WTC11 (cell line): ENCODE data around the gene MRC2. TPM values are rescaled to one million over a fixed set of nuclear protein-coding genes. Genes with fewer than 3 reads are reported as not detected.

Experiments used
- ATAC-seq: fragments of 200-7000 bp; cut with Tn5 transposase; 2 replicates; pipeline ENCODE4 v1.10.0; 2021; ENCODE audit warnings: mild to moderate bottlenecking, moderate library complexity
- CTCF ChIA-PET: fragments of 300-600 bp; sonication (Branson Sonifier 250); formaldehyde crosslinking; loops from one replicate; lab custom pipeline; 2021; ENCODE audit warnings: antibody characterized with exemption; lab: Charles Lee
- POLR2A ChIA-PET: fragments of 350-600 bp; sonication (Branson Sonifier 250); formaldehyde crosslinking; loops from one replicate; lab custom pipeline; 2021; ENCODE audit warnings: antibody characterized with exemption; lab: Charles Lee
- DNase-seq: peaks from one replicate; pipeline ENCODE4 v3.0.0; 2021; ENCODE audit warnings: low spot score
- H3K27ac Mint-ChIP-seq: 2 replicates; pipeline ENCODE4 v1.8.0; 2021; ENCODE audit warnings: mixed read lengths
- H3K27me3 Mint-ChIP-seq: 2 replicates; pipeline ENCODE4 v1.8.0; 2021; ENCODE audit warnings: low read depth, mild to moderate bottlenecking, moderate library complexity, mixed read lengths
- H3K36me3 Mint-ChIP-seq: 2 replicates; pipeline ENCODE4 v1.8.0; 2021; ENCODE audit warnings: mixed read lengths
- H3K4me1 Mint-ChIP-seq: 2 replicates; pipeline ENCODE4 v1.8.0; 2022; ENCODE audit warnings: mixed read lengths
- H3K4me3 Mint-ChIP-seq: 2 replicates; pipeline ENCODE4 v1.8.0; 2021; ENCODE audit warnings: mild to moderate bottlenecking, moderate library complexity, mixed read lengths
- H3K9me3 Mint-ChIP-seq: 2 replicates; pipeline ENCODE4 v1.8.0; 2021; ENCODE audit warnings: mixed read lengths
- CREB1 ChIP-seq: sonication (generic); formaldehyde crosslinking; IDR thresholded peaks from 2 replicates; pipeline ENCODE4 v1.8.0; 2023; ENCODE audit warnings: mild to moderate bottlenecking, missing genetic modification reagents
- CTCF ChIP-seq: fragments of 200-600 bp; IDR thresholded peaks from 2 replicates; pipeline ENCODE4 v1.8.0; 2022; ENCODE audit warnings: antibody characterized with exemption
- FOXK1 ChIP-seq: sonication (generic); formaldehyde crosslinking; IDR thresholded peaks from 2 replicates; pipeline ENCODE4 v1.8.0; 2022; ENCODE audit warnings: mild to moderate bottlenecking, moderate library complexity, missing genetic modification reagents
- FOXP1 ChIP-seq: sonication (generic); formaldehyde crosslinking; IDR thresholded peaks from 2 replicates; pipeline ENCODE4 v1.8.0; 2022; ENCODE audit warnings: missing genetic modification reagents, mild to moderate bottlenecking, moderate library complexity, borderline replicate concordance
- NFATC4 ChIP-seq: fragments of 250-450 bp; sonication (Bioruptor Pico); IDR thresholded peaks from 2 replicates; pipeline ENCODE4 v1.9.0; 2021; ENCODE audit warnings: mild to moderate bottlenecking
- NFYB ChIP-seq: sonication (generic); formaldehyde crosslinking; conservative IDR thresholded peaks from 2 replicates; pipeline ENCODE4 v1.8.0; 2022; ENCODE audit warnings: low read depth, missing genetic modification reagents
- NR2C2 ChIP-seq: sonication (generic); formaldehyde crosslinking; IDR thresholded peaks from 2 replicates; pipeline ENCODE4 v1.8.0; 2022; ENCODE audit warnings: mild to moderate bottlenecking, missing genetic modification reagents
- OVOL2 ChIP-seq: fragments of 250-450 bp; sonication (Bioruptor Pico); IDR thresholded peaks from 2 replicates; pipeline ENCODE4 v1.9.0; 2021; ENCODE audit warnings: mild to moderate bottlenecking, borderline replicate concordance
- PRRX2 ChIP-seq: fragments of 250-450 bp; sonication (Bioruptor Pico); IDR thresholded peaks from 2 replicates; pipeline ENCODE4 v1.8.0; 2021; ENCODE audit warnings: mild to moderate bottlenecking
- RORB ChIP-seq: fragments of 250-450 bp; sonication (Bioruptor Pico); IDR thresholded peaks from 2 replicates; pipeline ENCODE4 v1.9.0; 2021; ENCODE audit warnings: mild to moderate bottlenecking
- SMAD3 ChIP-seq: sonication (generic); formaldehyde crosslinking; IDR thresholded peaks from 2 replicates; pipeline ENCODE4 v1.8.0; 2022; ENCODE audit warnings: missing genetic modification reagents, mild to moderate bottlenecking, borderline replicate concordance
- SOX15 ChIP-seq: fragments of 250-450 bp; sonication (Bioruptor Pico); IDR thresholded peaks from 2 replicates; pipeline ENCODE4 v1.9.0; 2021; ENCODE audit warnings: mild to moderate bottlenecking
- TCF7 ChIP-seq: sonication (generic); formaldehyde crosslinking; IDR thresholded peaks from 2 replicates; pipeline ENCODE4 v1.8.0; 2022; ENCODE audit warnings: mild to moderate bottlenecking, low read depth, missing genetic modification reagents, moderate library complexity
- TEAD1 ChIP-seq: sonication (generic); formaldehyde crosslinking; IDR thresholded peaks from 2 replicates; pipeline ENCODE4 v1.8.0; 2022; ENCODE audit warnings: mild to moderate bottlenecking, missing genetic modification reagents
- TEAD4 ChIP-seq: sonication (generic); formaldehyde crosslinking; IDR thresholded peaks from 2 replicates; pipeline ENCODE4 v1.8.0; 2022; ENCODE audit warnings: mild to moderate bottlenecking, missing genetic modification reagents
- ZMAT4 ChIP-seq: fragments of 250-450 bp; sonication (Bioruptor Pico); IDR thresholded peaks from 2 replicates; pipeline ENCODE4 v1.9.0; 2021; ENCODE audit warnings: mild to moderate bottlenecking
- ZNF219 ChIP-seq: sonication (generic); formaldehyde crosslinking; IDR thresholded peaks from 2 replicates; pipeline ENCODE4 v1.8.0; 2023; ENCODE audit warnings: missing genetic modification reagents, mild to moderate bottlenecking, borderline replicate concordance
- total RNA-seq: library from RNA; stranded (reverse); gene quantifications from 3 replicates; pipeline ENCODE4 v1.2.3, GENCODE V29; 2021
- TF ChIP-seq, protein P1 (sequence below): fragments of 250-450 bp; sonication (Bioruptor Pico); IDR thresholded peaks from 2 replicates; pipeline ENCODE4 v1.8.0; 2021; ENCODE audit warnings: mild to moderate bottlenecking
- TF ChIP-seq, protein P2 (sequence below): sonication (generic); formaldehyde crosslinking; IDR thresholded peaks from 2 replicates; pipeline ENCODE4 v1.8.1; 2022; ENCODE audit warnings: mild to moderate bottlenecking, moderate library complexity, missing genetic modification reagents
- TF ChIP-seq, protein P3 (sequence below): fragments of 250-450 bp; sonication (Bioruptor Pico); IDR thresholded peaks from 2 replicates; pipeline ENCODE4 v2.1.2; 2022; ENCODE audit warnings: mild to moderate bottlenecking, moderate library complexity
- TF ChIP-seq, protein P4 (sequence below): sonication (generic); formaldehyde crosslinking; IDR thresholded peaks from 2 replicates; pipeline ENCODE4 v1.8.1; 2022; ENCODE audit warnings: low read depth, missing genetic modification reagents, borderline replicate concordance
- TF ChIP-seq, protein P5 (sequence below): sonication (generic); formaldehyde crosslinking; IDR thresholded peaks from 2 replicates; pipeline ENCODE4 v1.8.1; 2023; ENCODE audit warnings: mild to moderate bottlenecking, missing genetic modification reagents, moderate library complexity
- TF ChIP-seq, protein P6 (sequence below): sonication (generic); formaldehyde crosslinking; IDR thresholded peaks from 2 replicates; pipeline ENCODE4 v1.8.0; 2023; ENCODE audit warnings: mild to moderate bottlenecking, missing genetic modification reagents

MRC2 gene
- total RNA-seq, 1 experiment from 2014 or later, result 35.3 TPM

- Mint-ChIP-seq H3K27ac (peak overlapping the region; percentile 60; the same call in 1 of the 2 replicates), H3K27me3 (no peaks in the 10 kb centered on the region), H3K4me3 (no peak overlapping the region), H3K9me3 (no peaks in the 10 kb centered on the region), H3K4me1 (peaks cover 13% of the 10 kb centered on the region), H3K36me3 (no peaks in the 10 kb centered on the region)
- CTCF ChIA-PET, result interaction anchor here (0.6 to 0.9 kb wide), 3 partner anchors 13 to 158 kb away, joined by 3 read pairs; no protein-coding TSS in a partner anchor
- no peak for ATAC-seq
- TF ChIP-seq, protein P1, sequence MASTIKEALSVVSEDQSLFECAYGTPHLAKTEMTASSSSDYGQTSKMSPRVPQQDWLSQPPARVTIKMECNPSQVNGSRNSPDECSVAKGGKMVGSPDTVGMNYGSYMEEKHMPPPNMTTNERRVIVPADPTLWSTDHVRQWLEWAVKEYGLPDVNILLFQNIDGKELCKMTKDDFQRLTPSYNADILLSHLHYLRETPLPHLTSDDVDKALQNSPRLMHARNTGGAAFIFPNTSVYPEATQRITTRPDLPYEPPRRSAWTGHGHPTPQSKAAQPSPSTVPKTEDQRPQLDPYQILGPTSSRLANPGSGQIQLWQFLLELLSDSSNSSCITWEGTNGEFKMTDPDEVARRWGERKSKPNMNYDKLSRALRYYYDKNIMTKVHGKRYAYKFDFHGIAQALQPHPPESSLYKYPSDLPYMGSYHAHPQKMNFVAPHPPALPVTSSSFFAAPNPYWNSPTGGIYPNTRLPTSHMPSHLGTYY (CRISPR knock-in tag), result no peak
- TF ChIP-seq FOXK1 (CRISPR knock-in tag) (no peak), ZMAT4 (CRISPR knock-in tag) (no peak), CTCF (no peak), SMAD3 (CRISPR knock-in tag) (no peak), TEAD1 (CRISPR knock-in tag) (no peak), NFYB (CRISPR knock-in tag) (no peak), PRRX2 (no peak), FOXP1 (CRISPR knock-in tag) (no peak), ZNF219 (no peak), SOX15 (CRISPR knock-in tag) (no peak), NR2C2 (CRISPR knock-in tag) (no peak)
- TF ChIP-seq, protein P2, sequence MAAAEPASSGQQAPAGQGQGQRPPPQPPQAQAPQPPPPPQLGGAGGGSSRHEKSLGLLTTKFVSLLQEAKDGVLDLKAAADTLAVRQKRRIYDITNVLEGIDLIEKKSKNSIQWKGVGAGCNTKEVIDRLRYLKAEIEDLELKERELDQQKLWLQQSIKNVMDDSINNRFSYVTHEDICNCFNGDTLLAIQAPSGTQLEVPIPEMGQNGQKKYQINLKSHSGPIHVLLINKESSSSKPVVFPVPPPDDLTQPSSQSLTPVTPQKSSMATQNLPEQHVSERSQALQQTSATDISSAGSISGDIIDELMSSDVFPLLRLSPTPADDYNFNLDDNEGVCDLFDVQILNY (CRISPR knock-in tag), result no peak
- TF ChIP-seq, protein P3, sequence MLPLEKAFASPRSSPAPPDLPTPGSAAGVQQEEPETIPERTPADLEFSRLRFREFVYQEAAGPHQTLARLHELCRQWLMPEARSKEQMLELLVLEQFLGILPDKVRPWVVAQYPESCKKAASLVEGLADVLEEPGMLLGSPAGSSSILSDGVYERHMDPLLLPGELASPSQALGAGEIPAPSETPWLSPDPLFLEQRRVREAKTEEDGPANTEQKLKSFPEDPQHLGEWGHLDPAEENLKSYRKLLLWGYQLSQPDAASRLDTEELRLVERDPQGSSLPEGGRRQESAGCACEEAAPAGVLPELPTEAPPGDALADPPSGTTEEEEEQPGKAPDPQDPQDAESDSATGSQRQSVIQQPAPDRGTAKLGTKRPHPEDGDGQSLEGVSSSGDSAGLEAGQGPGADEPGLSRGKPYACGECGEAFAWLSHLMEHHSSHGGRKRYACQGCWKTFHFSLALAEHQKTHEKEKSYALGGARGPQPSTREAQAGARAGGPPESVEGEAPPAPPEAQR (CRISPR knock-in tag), result no peak
- TF ChIP-seq, protein P4, sequence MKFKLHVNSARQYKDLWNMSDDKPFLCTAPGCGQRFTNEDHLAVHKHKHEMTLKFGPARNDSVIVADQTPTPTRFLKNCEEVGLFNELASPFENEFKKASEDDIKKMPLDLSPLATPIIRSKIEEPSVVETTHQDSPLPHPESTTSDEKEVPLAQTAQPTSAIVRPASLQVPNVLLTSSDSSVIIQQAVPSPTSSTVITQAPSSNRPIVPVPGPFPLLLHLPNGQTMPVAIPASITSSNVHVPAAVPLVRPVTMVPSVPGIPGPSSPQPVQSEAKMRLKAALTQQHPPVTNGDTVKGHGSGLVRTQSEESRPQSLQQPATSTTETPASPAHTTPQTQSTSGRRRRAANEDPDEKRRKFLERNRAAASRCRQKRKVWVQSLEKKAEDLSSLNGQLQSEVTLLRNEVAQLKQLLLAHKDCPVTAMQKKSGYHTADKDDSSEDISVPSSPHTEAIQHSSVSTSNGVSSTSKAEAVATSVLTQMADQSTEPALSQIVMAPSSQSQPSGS (CRISPR knock-in tag), result no peak
- TF ChIP-seq, protein P5, sequence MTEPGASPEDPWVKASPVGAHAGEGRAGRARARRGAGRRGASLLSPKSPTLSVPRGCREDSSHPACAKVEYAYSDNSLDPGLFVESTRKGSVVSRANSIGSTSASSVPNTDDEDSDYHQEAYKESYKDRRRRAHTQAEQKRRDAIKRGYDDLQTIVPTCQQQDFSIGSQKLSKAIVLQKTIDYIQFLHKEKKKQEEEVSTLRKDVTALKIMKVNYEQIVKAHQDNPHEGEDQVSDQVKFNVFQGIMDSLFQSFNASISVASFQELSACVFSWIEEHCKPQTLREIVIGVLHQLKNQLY, result no peak
- POLR2A ChIA-PET, result no interaction called here
- DNase-seq, result peak; percentile 10
These were observed 13.7 kb downstream of the MRC2 start for GRCh38 chr17:62641153-62641552.

DNA sequence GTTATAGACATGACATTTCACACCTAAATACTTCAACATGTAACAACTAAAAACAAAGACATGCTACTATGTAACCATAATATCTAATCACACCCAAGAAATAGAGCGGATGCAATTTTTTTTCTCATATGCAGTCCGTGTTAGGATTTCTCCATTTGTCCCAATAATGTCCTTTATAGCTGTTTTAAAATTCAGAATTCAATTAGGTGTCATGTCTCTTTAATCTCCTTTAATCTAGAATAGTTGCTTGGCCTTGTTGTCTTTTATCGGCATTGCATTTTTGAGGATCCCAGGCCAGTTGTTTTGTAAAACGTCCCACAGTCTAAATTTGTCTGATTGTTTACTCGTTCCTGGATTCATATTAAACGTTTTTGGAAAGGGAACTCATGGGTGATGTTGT is 14.5 kb downstream of the MRC2 start:
- H3K9me3 Mint-ChIP-seq, result no peaks in the 10 kb centered on the region
- no peak overlapping the region for H3K27ac Mint-ChIP-seq
- peaks cover 13% of the 10 kb centered on the region for H3K4me1 Mint-ChIP-seq
- DNase-seq (no peak), ATAC-seq (no peak)
- no peaks in the 10 kb centered on the region for H3K36me3 Mint-ChIP-seq
- no peak overlapping the region for H3K4me3 Mint-ChIP-seq
- ChIA-PET CTCF (interaction anchor here (0.7 to 0.9 kb wide), 2 partner anchors 12 to 89 kb away, joined by 3 read pairs; no protein-coding TSS in a partner anchor), POLR2A (no interaction called here)
- no peaks in the 10 kb centered on the region for H3K27me3 Mint-ChIP-seq
- no peak for TF ChIP-seq FOXP1 (CRISPR knock-in tag)
- TF ChIP-seq SMAD3 (CRISPR knock-in tag), result no peak
- TF ChIP-seq CREB1 (CRISPR knock-in tag), result no peak
- TF ChIP-seq NFATC4 (CRISPR knock-in tag), result no peak
- TF ChIP-seq TCF7, result no peak
- TF ChIP-seq CTCF, result no peak
- TF ChIP-seq TEAD4 (CRISPR knock-in tag), result no peak
- no peak for TF ChIP-seq RORB (CRISPR knock-in tag)
- TF ChIP-seq, protein P6, sequence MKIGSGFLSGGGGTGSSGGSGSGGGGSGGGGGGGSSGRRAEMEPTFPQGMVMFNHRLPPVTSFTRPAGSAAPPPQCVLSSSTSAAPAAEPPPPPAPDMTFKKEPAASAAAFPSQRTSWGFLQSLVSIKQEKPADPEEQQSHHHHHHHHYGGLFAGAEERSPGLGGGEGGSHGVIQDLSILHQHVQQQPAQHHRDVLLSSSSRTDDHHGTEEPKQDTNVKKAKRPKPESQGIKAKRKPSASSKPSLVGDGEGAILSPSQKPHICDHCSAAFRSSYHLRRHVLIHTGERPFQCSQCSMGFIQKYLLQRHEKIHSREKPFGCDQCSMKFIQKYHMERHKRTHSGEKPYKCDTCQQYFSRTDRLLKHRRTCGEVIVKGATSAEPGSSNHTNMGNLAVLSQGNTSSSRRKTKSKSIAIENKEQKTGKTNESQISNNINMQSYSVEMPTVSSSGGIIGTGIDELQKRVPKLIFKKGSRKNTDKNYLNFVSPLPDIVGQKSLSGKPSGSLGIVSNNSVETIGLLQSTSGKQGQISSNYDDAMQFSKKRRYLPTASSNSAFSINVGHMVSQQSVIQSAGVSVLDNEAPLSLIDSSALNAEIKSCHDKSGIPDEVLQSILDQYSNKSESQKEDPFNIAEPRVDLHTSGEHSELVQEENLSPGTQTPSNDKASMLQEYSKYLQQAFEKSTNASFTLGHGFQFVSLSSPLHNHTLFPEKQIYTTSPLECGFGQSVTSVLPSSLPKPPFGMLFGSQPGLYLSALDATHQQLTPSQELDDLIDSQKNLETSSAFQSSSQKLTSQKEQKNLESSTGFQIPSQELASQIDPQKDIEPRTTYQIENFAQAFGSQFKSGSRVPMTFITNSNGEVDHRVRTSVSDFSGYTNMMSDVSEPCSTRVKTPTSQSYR (CRISPR knock-in tag), result no peak
- no peak for TF ChIP-seq OVOL2 (CRISPR knock-in tag)
- no peak for TF ChIP-seq NR2C2 (CRISPR knock-in tag)
